Progenitor cell of endocrine pancreas (in vitro differentiated cells): ENCODE data around the gene ELOF1. TPM values are rescaled to one million over a fixed set of nuclear protein-coding genes. Genes with fewer than 3 reads are reported as not detected.

Source experiments
- DNase-seq: peaks from one replicate; pipeline ENCODE4 v3.0.0; 2021; ENCODE audit warnings: low spot score; ENCODE audit not compliant: unreplicated experiment
- H3K27ac Mint-ChIP-seq: 2 replicates; pipeline ENCODE4 v1.8.0; 2021; ENCODE audit warnings: mild to moderate bottlenecking, moderate library complexity, mixed read lengths
- H3K27me3 Mint-ChIP-seq: 2 replicates; pipeline ENCODE4 v1.8.0; 2021; ENCODE audit warnings: mixed read lengths
- H3K36me3 Mint-ChIP-seq: 2 replicates; pipeline ENCODE4 v1.8.0; 2022; ENCODE audit warnings: mixed read lengths; ENCODE audit not compliant: insufficient read depth
- H3K4me1 Mint-ChIP-seq: 2 replicates; pipeline ENCODE4 v1.8.0; 2021; ENCODE audit warnings: low read depth, mixed read lengths
- H3K4me3 Mint-ChIP-seq: 2 replicates; pipeline ENCODE4 v1.8.0; 2021; ENCODE audit warnings: low read depth, mild to moderate bottlenecking, moderate library complexity, mixed read lengths
- H3K9me3 Mint-ChIP-seq: 2 replicates; pipeline ENCODE4 v1.8.0; 2021; ENCODE audit warnings: low read depth, mixed read lengths
- CTCF ChIP-seq: fragments of 200-600 bp; sonication (generic); IDR thresholded peaks from one replicate; pipeline ENCODE4 v1.5.0; 2021; ENCODE audit warnings: antibody characterized with exemption, mild to moderate bottlenecking; ENCODE audit not compliant: unreplicated experiment
- total RNA-seq: library from RNA; stranded (reverse); gene quantifications from 2 replicates; pipeline ENCODE4 v1.2.1, GENCODE V29; 2021

The ELOF1 gene
- total RNA-seq, 1 donor from 2014 or later, result 56.5 TPM

DNA sequence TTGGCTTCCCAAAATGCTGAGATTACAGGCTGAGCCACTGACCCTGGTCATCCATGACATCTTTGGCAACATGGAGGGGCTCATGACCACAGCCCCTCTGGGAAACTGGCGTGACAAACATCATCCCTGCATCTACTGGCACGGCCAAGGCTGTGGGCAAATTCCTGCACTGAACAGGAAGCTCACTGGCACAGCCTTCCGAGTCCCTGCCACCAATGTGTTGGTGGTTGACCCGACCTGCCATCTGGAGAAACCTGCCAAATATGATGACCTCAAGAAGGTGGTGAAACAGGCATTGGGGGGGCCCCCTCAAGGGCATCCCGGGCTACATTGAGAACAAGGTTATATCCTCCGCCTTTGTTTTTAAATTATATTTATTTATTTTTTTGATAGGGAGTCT is 27.3 kb upstream of the ELOF1 start:
- Mint-ChIP-seq H3K36me3 (no peaks in the 10 kb centered on the region), H3K4me3 (no peak overlapping the region), H3K27me3 (peaks cover 5% of the 10 kb centered on the region), H3K27ac (no peak overlapping the region), H3K4me1 (no peaks in the 10 kb centered on the region), H3K9me3 (no peaks in the 10 kb centered on the region)
- DNase-seq, result no peak
- no peak for TF ChIP-seq CTCF

DNA sequence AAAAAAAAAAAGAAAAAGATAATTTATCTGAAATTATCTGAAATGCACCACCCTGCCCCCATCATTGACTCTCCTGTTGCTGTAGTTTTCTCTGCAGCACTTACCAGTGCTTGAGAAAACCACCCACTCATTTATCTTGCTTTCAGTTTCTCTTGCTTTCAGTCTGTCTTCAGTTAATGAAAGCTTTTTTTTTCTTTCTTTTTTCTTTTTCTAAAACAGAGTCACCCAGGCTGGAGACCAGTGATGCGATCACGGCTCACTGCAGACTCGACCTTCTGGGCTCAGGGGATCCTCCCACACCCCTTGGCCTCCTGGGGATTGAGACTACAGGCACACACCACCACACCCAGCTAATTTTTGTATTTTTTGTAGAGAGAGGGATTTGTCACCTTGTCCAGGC is 22.7 kb upstream of the ELOF1 start:
- H3K4me1 Mint-ChIP-seq, result no peaks in the 10 kb centered on the region
- H3K36me3 Mint-ChIP-seq, result no peaks in the 10 kb centered on the region
- no peak for TF ChIP-seq CTCF
- no peaks in the 10 kb centered on the region for H3K9me3 Mint-ChIP-seq
- H3K27ac Mint-ChIP-seq, result no peak overlapping the region
- peaks cover 16% of the 10 kb centered on the region for H3K27me3 Mint-ChIP-seq
- no peak for DNase-seq
- H3K4me3 Mint-ChIP-seq, result no peak overlapping the region

DNA sequence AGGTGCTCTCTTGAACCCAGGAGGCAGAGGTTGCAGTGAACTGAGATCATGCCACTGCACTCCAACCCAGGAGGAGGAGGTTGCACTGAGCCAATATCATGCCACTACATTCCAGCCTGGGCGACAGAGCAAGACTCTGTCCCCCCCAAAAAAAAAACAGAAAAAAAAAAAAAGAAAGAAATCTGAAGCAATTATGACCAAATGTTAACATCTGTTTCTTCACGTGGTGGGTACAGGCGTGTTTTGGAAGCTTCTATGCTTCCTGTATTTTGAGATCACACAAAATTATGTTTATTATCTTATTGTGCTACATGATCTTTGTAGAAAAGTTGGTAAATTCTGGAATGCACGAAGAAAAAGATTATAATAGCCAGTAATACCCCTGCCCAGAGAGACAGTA is 21.1 kb upstream of the ELOF1 start:
- H3K36me3 Mint-ChIP-seq, result no peaks in the 10 kb centered on the region
- no peaks in the 10 kb centered on the region for H3K4me1 Mint-ChIP-seq
- H3K27ac Mint-ChIP-seq, result no peak overlapping the region
- no peak overlapping the region for H3K4me3 Mint-ChIP-seq
- TF ChIP-seq CTCF, result no peak
- DNase-seq, result no peak
- H3K27me3 Mint-ChIP-seq, result peaks cover 16% of the 10 kb centered on the region
- H3K9me3 Mint-ChIP-seq, result no peaks in the 10 kb centered on the region

DNA sequence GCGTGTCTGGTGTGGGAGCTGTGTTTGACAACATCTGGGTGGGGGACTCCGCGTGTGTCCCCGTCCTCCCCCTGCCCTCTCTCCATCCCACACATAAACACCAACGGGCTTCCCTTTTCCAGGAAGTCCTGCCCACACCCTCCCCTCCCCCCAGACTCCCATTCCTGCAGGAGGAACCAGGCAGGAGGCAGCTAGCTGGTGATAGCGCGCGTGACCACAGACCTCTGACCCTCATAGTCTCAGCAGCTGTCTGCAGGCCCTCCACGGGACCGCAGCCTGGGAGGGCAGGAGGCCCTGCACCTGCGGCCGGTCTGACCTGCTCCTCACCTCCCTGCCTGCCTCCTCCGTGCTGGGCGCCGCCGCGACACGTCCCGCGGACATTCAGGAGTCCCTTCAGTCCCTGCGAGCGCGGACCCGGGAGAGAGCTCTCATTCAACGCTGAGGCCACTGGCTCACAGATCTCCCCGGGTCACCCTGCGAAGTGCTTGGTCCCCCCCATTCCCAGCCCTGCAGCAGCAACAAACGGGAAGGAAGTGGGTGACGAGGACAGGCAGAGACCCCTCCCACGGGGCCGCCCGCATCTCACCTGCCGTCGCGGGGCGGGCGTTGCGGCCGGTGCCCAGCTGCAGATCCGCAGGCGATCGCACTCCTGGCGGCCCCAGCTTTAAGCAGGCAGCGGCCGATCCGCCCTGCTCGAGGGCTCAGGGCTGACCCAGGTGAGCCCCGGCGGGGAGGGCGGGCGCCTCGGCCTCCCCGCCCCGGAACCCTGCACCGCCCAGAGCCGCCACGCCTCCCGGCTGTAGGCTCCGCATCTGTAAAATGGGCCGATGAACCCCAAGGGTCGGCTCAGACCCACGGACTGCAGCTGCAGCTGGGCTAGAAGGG is 19.5 kb upstream of the ELOF1 start:
- no peaks in the 10 kb centered on the region for H3K9me3 Mint-ChIP-seq
- no peak for TF ChIP-seq CTCF
- H3K36me3 Mint-ChIP-seq, result no peaks in the 10 kb centered on the region
- peaks cover 16% of the 10 kb centered on the region for H3K27me3 Mint-ChIP-seq
- H3K4me3 Mint-ChIP-seq, result no peak overlapping the region
- no peak overlapping the region for H3K27ac Mint-ChIP-seq
- DNase-seq, result no peak
- no peaks in the 10 kb centered on the region for H3K4me1 Mint-ChIP-seq

DNA sequence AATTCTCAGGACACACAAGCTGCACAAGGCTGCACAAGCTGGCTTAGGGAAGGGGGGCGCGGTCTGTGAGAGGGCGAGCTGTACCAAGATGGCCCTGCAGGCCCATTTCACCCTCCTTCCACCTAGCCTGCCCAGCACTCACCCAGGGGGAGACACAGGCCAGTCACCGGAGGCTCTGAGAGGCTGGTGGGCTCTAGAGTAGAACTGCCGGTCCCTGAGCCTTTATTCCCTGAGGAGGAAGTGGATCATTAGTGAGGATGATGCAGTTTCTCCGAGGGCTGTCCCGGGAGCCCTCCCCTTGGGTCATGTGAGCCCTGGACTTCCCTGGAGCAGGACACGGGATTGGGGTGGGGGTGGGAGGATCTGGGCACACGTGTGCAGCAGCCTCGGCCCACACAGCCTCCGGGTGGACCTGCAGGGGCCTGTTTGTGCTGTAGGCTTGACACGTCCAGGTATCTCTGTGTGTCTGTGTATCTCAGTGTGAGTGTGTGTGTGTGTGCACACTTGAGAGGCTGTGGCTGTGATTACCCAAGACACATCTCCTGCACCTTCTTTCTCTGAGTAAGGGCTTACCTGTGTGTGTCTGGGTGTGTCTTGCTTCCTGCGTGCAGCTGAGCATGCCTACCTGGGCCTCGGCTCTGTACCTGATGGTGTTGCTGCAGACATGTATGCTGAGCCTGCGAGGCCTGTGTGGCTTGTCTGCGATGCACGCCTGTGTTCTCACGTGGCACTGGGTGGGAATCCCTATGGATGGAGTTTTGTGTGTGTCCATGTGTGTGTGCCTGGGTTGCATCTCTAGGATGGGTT is 18.6 kb upstream of the ELOF1 start, which contains the start of gene ACP5:
Gene ACP5 (minus strand): TSS at position 195 of the 807 bp plus-strand sequence. CDS start 328 bp downstream, outside the sequence.
- no peak for DNase-seq

More for the DNA sequence above, 18.6 kb upstream of the ELOF1 start, which contains the start of gene ACP5:
- no peak within 1 kb of the TSS for H3K4me3 Mint-ChIP-seq
- H3K4me1 Mint-ChIP-seq, result no peaks in the 10 kb centered on the region
- no peaks in the 10 kb centered on the region for H3K9me3 Mint-ChIP-seq
- H3K27ac Mint-ChIP-seq, result no peak within 1 kb of the TSS
- H3K27me3 Mint-ChIP-seq, result peaks cover 16% of the 10 kb centered on the region
- H3K36me3 Mint-ChIP-seq, result no peaks in the 10 kb centered on the region
- no peak for TF ChIP-seq CTCF
